Measurements from ENCODE around the gene NOTO.

GRCh38 chr2:73255907-73256617, 53.7 kb downstream of the NOTO start:
- TF ChIP-seq FOXA1 (IDR thresholded peaks at IDR 0.05) (no peak), SUZ12 (IDR thresholded peaks at IDR 0.05) (no peak), FOXK2 (IDR thresholded peaks at IDR 0.05) (no peak), ARNT (IDR thresholded peaks at IDR 0.05) (no peak)

Data from HEK293T (cell line).